Hepatocyte (in vitro differentiated cells): Measurements from ENCODE around the gene TNNC2. TPM values are rescaled to one million over a fixed set of nuclear protein-coding genes. Genes with fewer than 3 reads are reported as not detected.

ENCODE experiments used
- DNase-seq: peaks from one replicate; pipeline ENCODE4 v3.0.0-alpha.2; 2016; ENCODE audit warnings: low spot score
- H2AFZ ChIP-seq: fragments of 200-600 bp; sonication (generic); 2 replicates; pipeline ENCODE4 v1.6.0; 2016; ENCODE audit warnings: antibody characterized with exemption, mild to moderate bottlenecking
- H3K27ac ChIP-seq: fragments of 200-600 bp; sonication (generic); 2 replicates; pipeline ENCODE4 v1.5.1; 2016; ENCODE audit warnings: mild to moderate bottlenecking
- H3K27me3 ChIP-seq: fragments of 200-600 bp; sonication (generic); 2 replicates; pipeline ENCODE4 v1.6.1; 2016
- H3K36me3 ChIP-seq: fragments of 200-600 bp; sonication (generic); replicated peaks from 2 replicates; pipeline ENCODE4 v1.5.1; 2016; ENCODE audit warnings: low read depth; ENCODE audit not compliant: insufficient read depth
- H3K4me1 ChIP-seq: fragments of 200-600 bp; sonication (generic); 2 replicates; pipeline ENCODE4 v1.5.1; 2016; ENCODE audit warnings: mild to moderate bottlenecking, moderate library complexity; ENCODE audit not compliant: insufficient read depth
- H3K4me2 ChIP-seq: fragments of 200-600 bp; sonication (generic); 2 replicates; pipeline ENCODE4 v1.6.0; 2016
- H3K4me3 ChIP-seq: fragments of 200-600 bp; sonication (generic); 2 replicates; pipeline ENCODE4 v1.5.1; 2016; ENCODE audit warnings: mild to moderate bottlenecking
- H3K79me2 ChIP-seq: fragments of 200-600 bp; sonication (generic); 2 replicates; pipeline ENCODE4 v1.6.0; 2017; ENCODE audit warnings: mild to moderate bottlenecking
- H3K9me2 ChIP-seq: fragments of 200-600 bp; sonication (generic); replicated peaks from 2 replicates; pipeline ENCODE4 v1.6.0; 2017; ENCODE audit warnings: mild to moderate bottlenecking; ENCODE audit not compliant: insufficient read depth
- H3K9me3 ChIP-seq: fragments of 200-600 bp; sonication (generic); 2 replicates; pipeline ENCODE4 v1.5.1; 2016; ENCODE audit warnings: low read depth, mild to moderate bottlenecking
- H4K20me1 ChIP-seq: fragments of 200-600 bp; sonication (generic); 2 replicates; pipeline ENCODE4 v1.6.0; 2016; ENCODE audit warnings: mild to moderate bottlenecking; ENCODE audit not compliant: insufficient read depth, poor library complexity, severe bottlenecking
- EZH2 ChIP-seq: fragments of 200-600 bp; sonication (generic); IDR thresholded peaks from 2 replicates; pipeline ENCODE4 v1.6.1; 2016; ENCODE audit warnings: antibody characterized with exemption, mild to moderate bottlenecking, borderline replicate concordance
- EZH2phosphoT487 ChIP-seq: fragments of 200-600 bp; sonication (generic); IDR thresholded peaks from one replicate; pipeline ENCODE4 v1.6.1; 2018; ENCODE audit warnings: antibody characterized with exemption, mild to moderate bottlenecking, low read depth, moderate library complexity; ENCODE audit not compliant: unreplicated experiment, severe bottlenecking
- WGBS: methylation state at CpG from one replicate; pipeline ENCODE4 v1.1.6; 2016; ENCODE audit warnings: low lambda C conversion rate; ENCODE audit errors: missing lambda C conversion rate; 5-methylcytosine and 5-hydroxymethylcytosine counted together
- polyA plus RNA-seq: library from polyadenylated mRNA; unstranded; fragments of >200 nt; fragmentation: Nextera tagmentation; extraction: Ambion mirVana; gene quantifications from 2 replicates; pipeline ENCODE4 v1.2.1, GENCODE V29; 2016
- total RNA-seq: library from RNA; depleted of rRNA; stranded (reverse); fragments of >200 nt; gene quantifications from 2 replicates; pipeline ENCODE4 v1.2.3, GENCODE V29; 2014
- TF ChIP-seq, protein P1 (sequence below): fragments of 200-600 bp; sonication (generic); IDR thresholded peaks from 2 replicates; pipeline ENCODE4 v1.5.1; 2016; ENCODE audit warnings: antibody characterized with exemption, mild to moderate bottlenecking; ENCODE audit not compliant: poor library complexity

Gene TNNC2
- total and polyA plus RNA-seq, 2 experiments from 2014 or later = 0.51 to 0.63 TPM

DNA sequence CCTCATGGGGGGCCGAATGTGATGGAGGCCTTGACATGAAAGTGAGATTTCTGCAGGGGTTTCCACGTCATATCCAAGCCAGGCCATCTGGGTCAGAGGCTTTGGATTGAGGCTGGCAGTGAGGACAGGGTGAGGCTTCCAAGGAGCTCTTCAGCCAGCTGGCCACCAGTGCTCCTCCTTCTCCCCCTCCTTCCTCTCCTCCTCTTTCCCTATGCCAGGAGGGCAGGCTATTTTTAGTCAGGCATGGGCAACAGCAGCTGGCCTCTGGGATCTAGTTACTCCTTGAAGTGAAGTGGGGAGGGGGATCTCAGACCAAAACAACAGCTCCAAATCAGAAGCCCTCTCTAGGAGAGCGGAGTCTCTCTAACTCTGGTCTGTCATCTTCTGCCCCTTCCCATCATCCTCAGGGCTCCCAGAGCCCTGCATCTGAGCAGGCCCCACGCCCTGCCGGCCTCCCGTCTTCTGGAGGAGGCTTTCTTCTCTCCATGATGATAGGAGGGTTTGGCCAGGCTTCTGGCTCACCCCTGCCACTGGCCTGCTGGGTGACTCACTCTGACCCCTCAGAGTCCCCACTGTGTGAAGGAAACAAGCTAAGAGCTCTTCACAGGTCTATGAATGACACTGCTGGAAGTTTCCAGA lies 612 bp downstream of the TNNC2 start:
- H3K36me3 ChIP-seq = no peaks in the 10 kb centered on the region
- no peak overlapping the region for H3K4me3 ChIP-seq
- H3K9me3 ChIP-seq = no peaks in the 10 kb centered on the region
- H3K27me3 ChIP-seq = no peaks in the 10 kb centered on the region
- H2AFZ ChIP-seq = no peak overlapping the region
- 66% methylated on average over 6 of the region's 6 CpGs for WGBS
- TF ChIP-seq EZH2phosphoT487 = no peak
- TF ChIP-seq EZH2 = no peak
- TF ChIP-seq, protein P1, sequence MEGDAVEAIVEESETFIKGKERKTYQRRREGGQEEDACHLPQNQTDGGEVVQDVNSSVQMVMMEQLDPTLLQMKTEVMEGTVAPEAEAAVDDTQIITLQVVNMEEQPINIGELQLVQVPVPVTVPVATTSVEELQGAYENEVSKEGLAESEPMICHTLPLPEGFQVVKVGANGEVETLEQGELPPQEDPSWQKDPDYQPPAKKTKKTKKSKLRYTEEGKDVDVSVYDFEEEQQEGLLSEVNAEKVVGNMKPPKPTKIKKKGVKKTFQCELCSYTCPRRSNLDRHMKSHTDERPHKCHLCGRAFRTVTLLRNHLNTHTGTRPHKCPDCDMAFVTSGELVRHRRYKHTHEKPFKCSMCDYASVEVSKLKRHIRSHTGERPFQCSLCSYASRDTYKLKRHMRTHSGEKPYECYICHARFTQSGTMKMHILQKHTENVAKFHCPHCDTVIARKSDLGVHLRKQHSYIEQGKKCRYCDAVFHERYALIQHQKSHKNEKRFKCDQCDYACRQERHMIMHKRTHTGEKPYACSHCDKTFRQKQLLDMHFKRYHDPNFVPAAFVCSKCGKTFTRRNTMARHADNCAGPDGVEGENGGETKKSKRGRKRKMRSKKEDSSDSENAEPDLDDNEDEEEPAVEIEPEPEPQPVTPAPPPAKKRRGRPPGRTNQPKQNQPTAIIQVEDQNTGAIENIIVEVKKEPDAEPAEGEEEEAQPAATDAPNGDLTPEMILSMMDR = no peak
- H3K79me2 ChIP-seq = no peaks in the 10 kb centered on the region
- no peak overlapping the region for H3K27ac ChIP-seq
- no peak overlapping the region for H3K4me2 ChIP-seq
- peaks cover 4% of the 10 kb centered on the region for H3K4me1 ChIP-seq
- no peaks in the 10 kb centered on the region for H4K20me1 ChIP-seq
- DNase-seq = no peak
- no peaks in the 10 kb centered on the region for H3K9me2 ChIP-seq

DNA sequence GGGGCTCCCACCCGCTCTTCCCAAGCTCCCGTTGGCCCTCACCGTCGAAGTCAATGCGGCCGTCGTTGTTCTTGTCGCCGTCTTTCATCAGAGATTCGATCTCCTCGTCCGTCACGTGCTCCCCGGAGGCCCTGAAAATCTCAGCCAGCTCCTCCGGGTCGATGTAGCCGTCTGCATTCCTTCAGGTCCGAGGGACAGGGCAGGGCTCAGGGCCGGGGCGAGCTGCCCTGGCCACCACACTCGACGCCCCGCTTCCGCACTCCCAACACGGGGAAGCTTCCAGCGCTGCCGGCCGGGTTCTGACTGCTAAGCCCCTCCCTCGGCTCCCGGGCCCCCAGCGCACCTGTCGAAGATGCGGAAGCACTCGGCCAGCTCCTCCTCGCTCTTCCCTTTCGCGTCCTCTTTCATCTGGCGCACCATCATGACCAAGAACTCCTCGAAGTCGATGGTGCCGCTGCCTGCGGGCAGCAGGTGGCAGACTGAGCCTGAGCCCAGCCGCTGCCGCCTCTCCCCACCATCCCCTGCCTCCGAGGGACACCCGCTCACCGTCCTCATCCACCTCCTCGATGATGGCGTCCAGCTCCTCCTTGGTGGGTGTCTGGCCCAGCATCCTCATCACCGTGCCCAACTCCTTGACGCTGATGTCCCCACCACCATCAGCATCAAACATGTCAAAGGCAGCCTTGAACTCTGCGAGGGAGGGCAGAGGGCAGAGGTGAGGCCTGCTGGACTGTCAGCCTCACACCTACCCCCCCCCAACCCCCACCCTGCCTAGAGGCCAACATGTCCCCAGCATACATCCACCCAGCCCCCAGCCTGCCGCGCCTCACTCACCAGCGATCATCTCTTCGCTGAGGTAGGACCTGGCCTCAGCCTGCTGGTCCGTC lies 2.9 kb downstream of the TNNC2 start:
- Histone ChIP-seq H2AFZ (peak overlapping the region; percentile 45), H3K4me2 (peak overlapping the region; percentile 68), H3K27ac (no peak overlapping the region), H3K9me3 (no peaks in the 10 kb centered on the region), H3K4me1 (peaks cover 4% of the 10 kb centered on the region), H3K4me3 (no peak overlapping the region), H4K20me1 (no peaks in the 10 kb centered on the region), H3K36me3 (no peaks in the 10 kb centered on the region), H3K79me2 (no peaks in the 10 kb centered on the region), H3K9me2 (no peaks in the 10 kb centered on the region), H3K27me3 (no peaks in the 10 kb centered on the region)
- DNase-seq = peak; percentile 59
- no peak for TF ChIP-seq EZH2
- TF ChIP-seq, protein P1 = peak; percentile 52
- WGBS = 39% methylated on average over 41 of the region's 57 CpGs

DNA sequence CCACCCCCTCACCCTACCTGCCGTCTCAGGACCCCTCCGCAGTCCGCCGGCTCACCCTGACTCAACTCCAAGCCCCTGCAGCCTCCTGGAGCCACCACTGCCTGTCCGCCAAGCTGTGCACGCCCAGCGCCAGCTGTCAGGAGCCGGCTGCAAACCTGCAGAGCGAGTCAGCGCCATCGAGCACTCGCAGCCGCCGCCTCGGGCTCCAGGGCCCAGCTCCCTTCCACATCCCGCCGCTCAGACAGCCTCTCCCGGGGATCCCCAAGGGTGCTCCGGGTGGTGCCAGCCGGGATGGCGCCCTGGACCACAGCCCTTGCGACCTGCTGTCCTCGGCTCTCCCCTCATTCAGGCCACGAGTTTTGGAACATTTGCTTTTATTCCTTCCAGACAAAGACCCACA lies 4.3 kb downstream of the TNNC2 start:
- Histone ChIP-seq H3K9me3 (no peaks in the 10 kb centered on the region), H3K27ac (no peak overlapping the region), H3K4me1 (peaks cover 4% of the 10 kb centered on the region), H3K4me2 (no peak overlapping the region), H4K20me1 (no peaks in the 10 kb centered on the region), H3K4me3 (no peak overlapping the region), H3K9me2 (no peaks in the 10 kb centered on the region), H3K79me2 (no peaks in the 10 kb centered on the region), H2AFZ (no peak overlapping the region), H3K27me3 (no peaks in the 10 kb centered on the region), H3K36me3 (no peaks in the 10 kb centered on the region)
- TF ChIP-seq, protein P1 = no peak
- TF ChIP-seq EZH2 = no peak
- TF ChIP-seq EZH2phosphoT487 = no peak
- WGBS = 74% methylated on average over 23 of the region's 24 CpGs
- no peak for DNase-seq
